Retina (tissue), 1 donor: ENCODE results near the gene ZNF423.

Source experiments
- DNase-seq: peaks from one replicate; pipeline ENCODE4 v3.0.0-alpha.2; 2016

The ZNF423 gene

GRCh38 chr16:49499869-49500610 is 355.9 kb downstream of the ZNF423 start:
- DNase-seq: no peak

GRCh38 chr16:49499414-49499785 is 356.5 kb downstream of the ZNF423 start:
- DNase-seq: no peak

GRCh38 chr16:49498666-49499413 is 357.1 kb downstream of the ZNF423 start:
- DNase-seq: peak; percentile 33

- DNase-seq: no peak
These were observed 357.6 kb downstream of the ZNF423 start for GRCh38 chr16:49498264-49498663.

GRCh38 chr16:49497466-49497865 is 358.4 kb downstream of the ZNF423 start:
- DNase-seq: no peak

GRCh38 chr16:49496656-49497055 is 359.3 kb downstream of the ZNF423 start:
- no peak for DNase-seq

DNA sequence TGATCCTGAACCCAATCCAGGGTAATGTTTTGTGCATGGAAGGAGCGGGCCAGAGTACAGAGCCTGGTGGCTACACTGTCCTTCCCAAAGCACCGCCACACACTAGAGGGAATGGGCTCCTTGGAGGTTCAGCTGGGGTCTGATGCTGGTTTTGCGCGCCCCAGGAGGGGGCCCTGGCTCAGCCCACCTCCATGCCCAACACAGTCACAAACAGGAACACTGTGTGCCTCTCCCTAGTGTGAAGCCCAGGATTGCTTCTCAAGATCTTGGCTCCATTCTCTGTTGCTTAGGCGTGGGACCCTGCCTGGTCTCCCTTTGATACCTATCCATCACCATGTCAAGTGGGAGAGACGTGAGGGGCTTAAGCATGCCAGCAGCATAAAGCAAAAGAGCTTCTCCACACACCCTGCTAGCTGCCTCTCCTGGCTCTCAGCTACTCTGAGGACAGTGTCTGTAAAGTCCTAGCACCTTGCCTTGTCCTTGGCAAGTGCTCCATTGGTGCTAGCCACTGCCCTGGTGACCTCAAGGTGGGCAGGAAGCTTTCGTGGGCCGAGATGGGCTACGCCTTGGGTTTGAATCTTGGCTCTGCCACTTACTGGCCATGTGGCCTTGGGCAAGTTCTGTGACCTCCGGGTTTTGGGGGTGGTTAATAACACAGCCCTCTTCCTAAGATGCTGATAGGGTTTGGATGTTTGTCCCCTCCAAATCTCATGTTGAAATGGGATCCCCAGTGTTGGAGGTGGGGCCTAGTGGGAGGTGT is 360.1 kb downstream of the ZNF423 start:
- no peak for DNase-seq

- no peak for DNase-seq
These were observed 360.9 kb downstream of the ZNF423 start for GRCh38 chr16:49494891-49495566.

DNA sequence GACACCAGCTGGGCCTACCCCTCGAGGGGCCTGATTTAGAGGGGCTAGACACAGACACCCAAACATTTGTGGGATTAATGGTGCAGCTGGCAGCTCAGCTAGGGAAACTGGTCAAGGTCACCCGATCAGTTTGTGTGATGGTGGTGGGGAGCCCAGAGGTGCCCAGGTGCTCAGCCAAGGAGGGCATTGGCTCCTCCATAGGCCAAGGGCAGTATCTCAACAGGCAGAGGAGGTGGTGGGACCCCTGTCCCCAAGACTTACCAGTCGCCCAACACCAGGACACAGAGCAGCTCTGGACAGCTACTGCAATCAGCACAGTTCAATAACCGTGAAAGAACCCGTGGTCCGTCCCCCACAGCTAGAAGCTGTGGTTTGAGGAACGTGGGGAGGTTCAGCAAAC is 361.4 kb downstream of the ZNF423 start:
- DNase-seq: no peak

GRCh38 chr16:49493836-49494235 is 362.1 kb downstream of the ZNF423 start:
- DNase-seq: no peak

- DNase-seq: no peak
These were observed 362.9 kb downstream of the ZNF423 start for GRCh38 chr16:49492896-49493626.

DNA sequence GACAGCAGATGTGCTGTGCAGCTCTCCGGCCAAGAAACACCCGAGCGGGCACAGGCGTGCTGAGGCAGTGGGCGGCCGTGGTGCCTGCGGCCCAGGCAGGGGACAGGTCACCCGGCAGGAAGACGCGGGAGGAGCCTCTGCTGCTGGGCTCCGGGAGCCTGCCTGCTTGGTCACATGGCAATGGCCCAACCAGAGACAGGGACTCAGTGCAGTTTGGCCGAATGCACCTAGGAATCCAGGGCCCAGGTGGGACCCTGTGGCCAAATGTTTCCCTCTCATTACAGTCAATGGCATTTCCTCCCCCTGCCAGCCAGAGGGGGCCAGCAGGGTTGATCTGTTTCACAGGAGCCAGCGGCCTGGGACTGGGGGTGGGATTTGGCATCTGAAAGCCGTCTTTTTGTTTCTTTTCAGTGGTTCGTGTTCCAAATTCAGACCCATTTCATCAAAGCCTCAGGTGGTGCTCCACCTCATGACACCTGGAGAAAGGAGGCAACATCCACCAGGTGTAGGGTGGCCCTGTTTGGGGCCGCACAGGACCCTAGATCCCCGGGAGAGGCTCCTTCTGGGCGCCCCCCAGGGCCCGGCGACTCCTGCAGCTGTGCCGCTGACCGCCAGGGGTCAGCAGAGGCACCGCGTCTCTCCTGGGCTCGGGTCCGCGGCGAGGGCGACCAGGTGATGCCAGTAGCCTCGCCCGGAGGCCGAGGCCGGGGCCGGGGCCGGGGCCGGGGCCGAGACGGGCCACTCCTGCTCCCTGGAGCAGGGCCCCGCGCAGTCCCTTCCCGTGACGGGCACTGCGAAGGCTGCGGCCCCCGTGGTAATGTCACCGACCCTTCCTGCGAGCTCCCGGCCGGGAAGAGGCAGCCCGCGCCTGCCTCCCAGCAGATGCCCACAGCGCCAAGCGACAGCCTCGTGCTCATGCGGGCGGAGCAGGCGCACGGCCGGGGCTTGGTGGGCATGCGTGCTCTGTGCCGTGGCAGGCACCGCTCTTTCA is 363.8 kb downstream of the ZNF423 start:
- DNase-seq: peak; percentile 88

GRCh38 chr16:49491106-49491670 is 364.7 kb downstream of the ZNF423 start:
- DNase-seq: peak; percentile 50

DNA sequence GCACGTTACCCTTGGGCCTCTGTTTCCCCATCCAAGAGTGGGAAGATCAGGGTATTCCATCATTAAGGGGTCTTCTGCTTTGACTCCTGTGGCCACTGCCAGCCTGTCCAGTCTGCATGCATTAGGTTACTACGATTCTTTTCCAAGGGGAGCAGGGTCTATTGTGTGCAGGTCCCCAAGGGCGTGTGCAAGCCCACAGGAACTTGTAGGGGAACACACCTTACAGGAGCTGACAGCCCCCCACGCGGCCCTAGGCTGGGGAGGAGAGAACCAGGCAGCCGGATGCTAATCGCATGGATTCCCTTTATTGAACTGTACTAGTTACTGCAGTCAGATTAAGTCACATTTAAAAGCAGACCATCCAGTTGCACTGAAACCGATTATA is 365.6 kb downstream of the ZNF423 start:
- DNase-seq: no peak

GRCh38 chr16:49489686-49490320 is 366.1 kb downstream of the ZNF423 start:
- DNase-seq: no peak

GRCh38 chr16:49488740-49489525 is 367.0 kb downstream of the ZNF423 start:
- peak; percentile 62 for DNase-seq

GRCh38 chr16:49488336-49488735 is 367.6 kb downstream of the ZNF423 start:
- DNase-seq: no peak

GRCh38 chr16:49487746-49488145 is 368.2 kb downstream of the ZNF423 start:
- DNase-seq: no peak

DNA sequence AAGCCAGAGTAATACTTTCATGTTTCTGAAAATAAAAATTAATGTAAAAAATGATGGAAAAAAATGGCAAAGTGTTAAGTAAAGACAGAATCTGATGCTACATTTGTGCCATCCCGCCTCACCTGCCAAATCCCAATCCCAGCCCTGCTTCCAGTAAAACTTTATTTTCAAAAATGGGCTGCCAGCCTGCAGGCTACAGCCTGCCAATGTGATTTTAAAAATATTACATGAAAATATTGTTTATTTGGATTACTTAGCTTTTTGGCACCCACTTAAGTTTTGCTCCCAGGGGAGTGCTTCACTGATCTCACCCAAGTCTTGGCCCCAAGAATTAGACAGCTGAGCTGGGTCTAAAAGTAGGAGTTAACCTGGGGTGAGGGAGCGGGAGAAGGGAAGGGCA is 369.5 kb downstream of the ZNF423 start:
- DNase-seq: no peak
